Coronary artery (tissue), 2 donors: Measurements from ENCODE around the gene CST1.
A peak's percentile ranks its signal among the peaks of the same experiment; 100 is the strongest.
"Not testable (repeated sequence)": the region's sequence is repeated elsewhere in the genome, so short reads cannot be mapped to it uniquely, and the experiment has no call there.

Experiments used
- DNase-seq: peaks from one replicate; pipeline ENCODE4 v3.0.0-alpha.2; 2017; ENCODE audit warnings: low spot score
- H3K27ac ChIP-seq, 2 donors: fragments of 200-600 bp; sonication (generic); one replicate each; pipeline ENCODE4 v1.5.1; 2016 to 2019
- H3K4me3 ChIP-seq: fragments of 200-600 bp; sonication (generic); 2 replicates; pipeline ENCODE4 v1.5.1; 2016; ENCODE audit warnings: mild to moderate bottlenecking, moderate library complexity
- TF ChIP-seq, protein P1 (sequence below): fragments of 200-600 bp; sonication (generic); IDR thresholded peaks from one replicate; pipeline ENCODE4 v1.5.1; 2019; ENCODE audit warnings: antibody characterized with exemption

CST1 gene

DNA sequence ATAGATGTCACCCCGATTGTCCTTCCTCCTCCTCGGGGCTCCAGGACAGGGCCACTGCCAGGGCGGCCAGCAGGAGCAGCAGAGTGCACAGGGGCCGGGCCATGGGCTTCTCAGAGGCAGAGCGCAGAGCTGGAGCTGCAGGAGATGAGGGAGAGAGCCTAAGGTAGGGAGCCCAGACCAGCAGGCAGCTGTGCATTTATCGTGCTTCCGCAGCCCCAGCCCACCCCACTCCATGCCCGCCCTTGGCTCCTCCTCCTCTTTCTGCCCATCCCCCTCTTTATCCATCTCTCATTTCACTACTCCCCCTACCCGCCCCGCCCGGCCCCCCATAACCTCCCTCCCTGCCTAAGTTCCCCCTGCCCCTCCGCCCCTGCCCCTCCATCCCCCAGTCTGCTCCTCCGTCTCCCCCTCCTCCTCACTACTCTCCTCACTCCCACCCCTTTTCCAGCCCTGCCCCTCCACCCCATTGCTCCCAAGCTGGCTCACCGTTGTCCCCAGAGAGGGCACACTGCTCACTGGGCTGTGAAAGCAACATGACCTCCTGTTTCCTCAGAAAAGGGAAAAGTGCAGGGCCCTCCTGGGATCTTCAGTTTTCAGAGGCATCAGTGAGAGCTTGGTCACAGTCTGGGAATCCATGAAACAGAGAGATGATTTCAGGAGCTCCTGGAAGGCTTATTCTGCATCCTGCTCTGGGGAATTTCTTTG is 25.5 kb upstream of the CST1 start:
- Histone ChIP-seq H3K27ac (no peak overlapping the region), H3K4me3 (no peak overlapping the region)
- TF ChIP-seq, protein P1, sequence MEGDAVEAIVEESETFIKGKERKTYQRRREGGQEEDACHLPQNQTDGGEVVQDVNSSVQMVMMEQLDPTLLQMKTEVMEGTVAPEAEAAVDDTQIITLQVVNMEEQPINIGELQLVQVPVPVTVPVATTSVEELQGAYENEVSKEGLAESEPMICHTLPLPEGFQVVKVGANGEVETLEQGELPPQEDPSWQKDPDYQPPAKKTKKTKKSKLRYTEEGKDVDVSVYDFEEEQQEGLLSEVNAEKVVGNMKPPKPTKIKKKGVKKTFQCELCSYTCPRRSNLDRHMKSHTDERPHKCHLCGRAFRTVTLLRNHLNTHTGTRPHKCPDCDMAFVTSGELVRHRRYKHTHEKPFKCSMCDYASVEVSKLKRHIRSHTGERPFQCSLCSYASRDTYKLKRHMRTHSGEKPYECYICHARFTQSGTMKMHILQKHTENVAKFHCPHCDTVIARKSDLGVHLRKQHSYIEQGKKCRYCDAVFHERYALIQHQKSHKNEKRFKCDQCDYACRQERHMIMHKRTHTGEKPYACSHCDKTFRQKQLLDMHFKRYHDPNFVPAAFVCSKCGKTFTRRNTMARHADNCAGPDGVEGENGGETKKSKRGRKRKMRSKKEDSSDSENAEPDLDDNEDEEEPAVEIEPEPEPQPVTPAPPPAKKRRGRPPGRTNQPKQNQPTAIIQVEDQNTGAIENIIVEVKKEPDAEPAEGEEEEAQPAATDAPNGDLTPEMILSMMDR, result no peak
- peak; percentile 33 for DNase-seq

DNA sequence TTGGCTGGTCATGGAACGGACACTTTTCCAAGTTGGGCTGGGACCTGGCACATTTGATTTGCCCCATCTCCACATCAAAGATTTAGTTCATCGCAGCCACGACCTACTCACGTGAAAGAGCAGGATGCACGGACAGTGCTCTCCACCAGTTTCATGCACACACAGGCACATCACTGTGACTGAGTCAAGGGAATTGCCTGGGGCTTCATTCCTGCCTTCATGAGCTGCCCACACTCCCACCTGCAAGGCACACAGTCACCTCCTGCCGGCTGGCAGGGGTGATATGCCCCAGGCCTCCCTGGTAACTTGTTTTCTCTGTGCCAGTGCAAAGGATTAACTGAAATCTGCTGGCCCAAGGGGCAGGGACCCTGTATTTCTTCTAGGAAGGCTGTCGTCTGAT is 23.3 kb upstream of the CST1 start:
- DNase-seq, result no peak
- H3K4me3 ChIP-seq, result no peak overlapping the region
- no peak overlapping the region for H3K27ac ChIP-seq
- TF ChIP-seq, protein P1, result no peak

DNA sequence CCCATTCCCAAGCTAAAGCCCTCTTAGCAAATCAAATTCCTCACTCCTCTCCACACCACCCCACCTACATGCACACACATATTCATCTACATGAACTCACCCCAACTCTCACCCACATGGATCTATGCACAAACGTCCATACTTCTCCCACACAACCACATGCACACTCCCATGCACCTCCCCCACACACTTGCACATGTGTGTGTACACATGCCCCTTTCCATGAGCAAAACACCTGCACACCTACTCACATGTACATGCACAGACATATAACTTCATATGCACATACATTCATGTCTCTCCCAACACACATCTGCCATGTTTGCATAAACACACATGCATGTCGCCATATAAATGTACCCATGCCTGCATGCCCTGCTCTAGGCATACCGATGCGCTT is 22.8 kb upstream of the CST1 start:
- TF ChIP-seq, protein P1, result no peak
- H3K4me3 ChIP-seq, result no peak overlapping the region
- no peak for DNase-seq
- no peak overlapping the region for H3K27ac ChIP-seq

DNA sequence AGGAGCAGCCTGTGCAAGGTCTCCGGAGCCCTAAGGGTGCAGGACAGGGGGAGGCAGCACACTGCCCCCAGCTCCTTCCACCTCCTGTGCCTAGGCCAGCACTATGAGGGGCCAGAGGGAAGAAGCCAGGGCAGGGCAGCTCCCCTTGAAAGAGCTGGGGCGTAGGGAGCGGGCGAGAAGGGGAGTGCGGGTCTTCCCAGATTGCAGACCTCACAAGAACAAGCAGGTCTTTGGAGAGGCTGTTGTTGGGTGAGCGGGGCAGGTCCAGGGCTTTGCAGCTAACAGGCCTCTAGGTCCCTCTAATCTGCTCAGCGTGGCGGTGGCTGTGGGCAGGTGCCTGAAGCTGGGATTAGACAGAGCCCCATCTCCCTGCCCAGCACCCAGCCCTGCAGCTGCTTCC is 22.4 kb upstream of the CST1 start:
- peak; percentile 61 for DNase-seq
- no peak overlapping the region for H3K27ac ChIP-seq
- no peak overlapping the region for H3K4me3 ChIP-seq
- TF ChIP-seq, protein P1, result no peak

DNA sequence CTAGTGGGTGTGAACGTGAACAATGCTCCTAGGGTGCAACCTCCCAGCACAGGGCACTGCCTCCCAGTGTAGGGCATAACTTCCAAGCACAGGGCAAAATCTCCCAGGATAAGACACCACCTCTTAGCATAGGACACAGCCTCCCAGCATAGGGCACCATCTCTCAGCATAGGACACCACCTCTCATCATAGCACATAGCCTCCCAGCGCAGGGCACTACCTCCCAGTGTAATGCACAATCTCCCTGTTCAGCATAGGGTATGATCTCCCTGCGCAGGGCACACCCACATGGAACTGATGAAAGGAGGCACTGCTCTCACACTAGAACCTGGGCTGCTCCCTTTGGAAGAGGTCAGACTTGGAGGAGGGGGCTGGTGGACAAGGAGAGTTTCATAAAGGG is 21.3 kb upstream of the CST1 start:
- DNase-seq, result no peak
- no peak overlapping the region for H3K4me3 ChIP-seq
- TF ChIP-seq, protein P1, result no peak
- H3K27ac ChIP-seq, result no peak overlapping the region

DNA sequence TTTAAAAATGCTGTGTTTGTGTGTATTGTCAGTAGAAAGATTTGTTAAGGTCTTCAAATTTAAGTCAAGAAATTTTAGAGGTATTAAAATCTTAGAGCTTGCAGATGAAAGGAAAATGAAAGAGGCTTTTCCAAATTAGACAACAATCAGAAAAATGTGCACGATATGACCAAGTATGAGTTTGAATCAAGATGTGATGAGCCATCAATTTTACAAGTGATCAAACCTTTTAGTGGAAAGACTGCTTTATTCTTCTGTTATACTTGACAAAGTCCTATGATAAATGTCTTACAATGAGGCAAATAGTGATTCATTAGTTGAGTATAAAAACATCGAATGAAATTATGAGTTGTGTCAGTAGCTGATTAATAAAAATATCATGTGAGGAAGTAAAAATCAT is 19.6 kb upstream of the CST1 start:
- TF ChIP-seq, protein P1, result no peak
- H3K4me3 ChIP-seq, result no peak overlapping the region
- H3K27ac ChIP-seq, result no peak overlapping the region
- no peak for DNase-seq

DNA sequence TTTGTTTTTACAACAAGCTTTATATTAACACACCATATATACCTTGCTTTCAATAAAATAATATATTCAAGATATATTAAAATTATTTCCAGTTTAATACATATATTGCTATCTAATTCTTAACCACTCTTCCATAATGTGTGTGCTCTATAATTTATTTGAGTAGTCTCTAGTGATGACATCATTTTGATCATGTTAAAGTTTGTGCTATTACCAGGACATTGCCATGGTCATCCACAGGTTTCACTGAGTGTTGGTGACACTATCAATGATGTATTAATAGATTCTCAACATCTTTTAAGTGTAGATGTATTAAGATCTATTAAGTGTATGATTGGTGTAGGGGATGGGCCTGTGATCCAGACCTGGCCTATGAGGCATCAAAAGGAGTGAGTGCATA is 17.8 kb upstream of the CST1 start:
- not testable (repeated sequence) for H3K4me3 ChIP-seq, H3K27ac ChIP-seq, DNase-seq
